Activated CD4-positive, alpha-beta T cell treated with anti-CD3 and anti-CD28 coated beads, Interleukin-2, amount 50 U/mL, for 16 hours (primary cell): ENCODE data around the gene XIST.

ENCODE experiments used
- DNase-seq: peaks from one replicate; pipeline ENCODE4 v3.0.0-alpha.2; 2020

The XIST gene

GRCh38 chrX:73785493-73785892, 67.0 kb downstream of the XIST start:
- no peak for DNase-seq
